Panc1 (cell line): ENCODE data around the gene MRPS23.

ENCODE experiments used
- POLR2AphosphoS5 ChIP-seq: IDR thresholded peaks from 2 replicates; pipeline ENCODE4 v1.6.1; 2012; ENCODE audit warnings: mild to moderate bottlenecking, low read depth, low read length, moderate library complexity
- SIN3A ChIP-seq: IDR thresholded peaks from 2 replicates; pipeline ENCODE4 v1.6.1; 2012; ENCODE audit warnings: low read depth, mild to moderate bottlenecking, low read length, moderate library complexity, borderline replicate concordance; ENCODE audit not compliant: insufficient read depth
- TCF7L2 ChIP-seq: IDR thresholded peaks from 2 replicates; pipeline ENCODE4 v1.6.1; 2011; ENCODE audit warnings: mild to moderate bottlenecking, low read depth, low read length, inconsistent platforms
- TF ChIP-seq, protein P1 (sequence below): fragments of 450-650 bp; IDR thresholded peaks from 2 replicates; pipeline ENCODE4 v1.5.1; 2017; ENCODE audit warnings: mild to moderate bottlenecking
- TF ChIP-seq, protein P2 (sequence below), 2 experiments: IDR thresholded peaks; 2 replicates each; pipeline ENCODE4 v1.6.1; 2011 to 2012; ENCODE audit warnings: low read depth in 2 of 2, control low read depth in 1 of 2, low read length in 1 of 2, mild to moderate bottlenecking in 1 of 2, moderate library complexity in 1 of 2; ENCODE audit not compliant: insufficient read depth in 1 of 2

DNA sequence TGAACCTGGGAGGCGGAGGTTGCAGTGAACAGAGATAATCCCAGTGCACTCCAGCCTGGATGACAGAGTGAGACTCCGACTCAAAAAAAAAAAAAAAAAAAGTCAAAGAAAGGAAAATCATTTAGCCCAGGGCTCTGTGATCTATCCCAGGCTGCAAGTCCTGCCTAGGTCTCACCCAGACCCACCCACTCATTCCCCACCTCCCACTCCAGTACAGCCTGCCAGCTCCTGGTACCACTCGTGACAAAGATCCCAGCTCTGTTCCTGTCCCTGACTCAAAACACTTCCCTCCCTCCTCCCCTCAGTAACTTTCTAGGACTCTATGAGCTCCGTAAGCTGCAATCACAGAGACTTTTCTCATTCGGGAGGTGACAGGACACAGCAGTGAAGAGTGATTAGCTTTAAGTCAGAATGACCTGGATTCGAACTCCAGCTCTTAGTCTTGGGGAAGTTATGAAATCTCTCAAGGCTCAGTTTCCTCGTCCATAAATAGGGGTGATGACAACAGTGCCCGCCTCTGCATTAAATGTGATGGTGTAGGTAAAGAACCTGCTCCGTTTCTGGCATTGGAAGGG is 28.0 kb upstream of the MRPS23 start:
- TF ChIP-seq, protein P1, sequence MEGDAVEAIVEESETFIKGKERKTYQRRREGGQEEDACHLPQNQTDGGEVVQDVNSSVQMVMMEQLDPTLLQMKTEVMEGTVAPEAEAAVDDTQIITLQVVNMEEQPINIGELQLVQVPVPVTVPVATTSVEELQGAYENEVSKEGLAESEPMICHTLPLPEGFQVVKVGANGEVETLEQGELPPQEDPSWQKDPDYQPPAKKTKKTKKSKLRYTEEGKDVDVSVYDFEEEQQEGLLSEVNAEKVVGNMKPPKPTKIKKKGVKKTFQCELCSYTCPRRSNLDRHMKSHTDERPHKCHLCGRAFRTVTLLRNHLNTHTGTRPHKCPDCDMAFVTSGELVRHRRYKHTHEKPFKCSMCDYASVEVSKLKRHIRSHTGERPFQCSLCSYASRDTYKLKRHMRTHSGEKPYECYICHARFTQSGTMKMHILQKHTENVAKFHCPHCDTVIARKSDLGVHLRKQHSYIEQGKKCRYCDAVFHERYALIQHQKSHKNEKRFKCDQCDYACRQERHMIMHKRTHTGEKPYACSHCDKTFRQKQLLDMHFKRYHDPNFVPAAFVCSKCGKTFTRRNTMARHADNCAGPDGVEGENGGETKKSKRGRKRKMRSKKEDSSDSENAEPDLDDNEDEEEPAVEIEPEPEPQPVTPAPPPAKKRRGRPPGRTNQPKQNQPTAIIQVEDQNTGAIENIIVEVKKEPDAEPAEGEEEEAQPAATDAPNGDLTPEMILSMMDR, result no peak
- TF ChIP-seq, protein P2, sequence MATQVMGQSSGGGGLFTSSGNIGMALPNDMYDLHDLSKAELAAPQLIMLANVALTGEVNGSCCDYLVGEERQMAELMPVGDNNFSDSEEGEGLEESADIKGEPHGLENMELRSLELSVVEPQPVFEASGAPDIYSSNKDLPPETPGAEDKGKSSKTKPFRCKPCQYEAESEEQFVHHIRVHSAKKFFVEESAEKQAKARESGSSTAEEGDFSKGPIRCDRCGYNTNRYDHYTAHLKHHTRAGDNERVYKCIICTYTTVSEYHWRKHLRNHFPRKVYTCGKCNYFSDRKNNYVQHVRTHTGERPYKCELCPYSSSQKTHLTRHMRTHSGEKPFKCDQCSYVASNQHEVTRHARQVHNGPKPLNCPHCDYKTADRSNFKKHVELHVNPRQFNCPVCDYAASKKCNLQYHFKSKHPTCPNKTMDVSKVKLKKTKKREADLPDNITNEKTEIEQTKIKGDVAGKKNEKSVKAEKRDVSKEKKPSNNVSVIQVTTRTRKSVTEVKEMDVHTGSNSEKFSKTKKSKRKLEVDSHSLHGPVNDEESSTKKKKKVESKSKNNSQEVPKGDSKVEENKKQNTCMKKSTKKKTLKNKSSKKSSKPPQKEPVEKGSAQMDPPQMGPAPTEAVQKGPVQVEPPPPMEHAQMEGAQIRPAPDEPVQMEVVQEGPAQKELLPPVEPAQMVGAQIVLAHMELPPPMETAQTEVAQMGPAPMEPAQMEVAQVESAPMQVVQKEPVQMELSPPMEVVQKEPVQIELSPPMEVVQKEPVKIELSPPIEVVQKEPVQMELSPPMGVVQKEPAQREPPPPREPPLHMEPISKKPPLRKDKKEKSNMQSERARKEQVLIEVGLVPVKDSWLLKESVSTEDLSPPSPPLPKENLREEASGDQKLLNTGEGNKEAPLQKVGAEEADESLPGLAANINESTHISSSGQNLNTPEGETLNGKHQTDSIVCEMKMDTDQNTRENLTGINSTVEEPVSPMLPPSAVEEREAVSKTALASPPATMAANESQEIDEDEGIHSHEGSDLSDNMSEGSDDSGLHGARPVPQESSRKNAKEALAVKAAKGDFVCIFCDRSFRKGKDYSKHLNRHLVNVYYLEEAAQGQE (IDR thresholded peaks at IDR 0.05; ENCODE audit: insufficient read depth in 1 of 2, low read depth in 2 of 2, low read length in 1 of 2), result no peak
- TF ChIP-seq POLR2AphosphoS5, result no peak
- no peak for TF ChIP-seq TCF7L2
- TF ChIP-seq SIN3A, result no peak
